Measurements from ENCODE around the gene SLC6A16. TPM values are rescaled to one million over a fixed set of nuclear protein-coding genes. Genes with fewer than 3 reads are reported as not detected.

The SLC6A16 gene
- total and polyA plus RNA-seq, 2 of the 8 experiments (the other 6 are each of a cell fraction or from before 2014, with no cell fraction given): 1.1 to 1.5 TPM

- Histone ChIP-seq H2AK5ac (ENCODE audit: low read depth, low read length) (no peak overlapping the region), H3K4me3 (ENCODE audit: extremely low read depth in 1 of 4, insufficient read depth in 2 of 4, low read depth in 3 of 4, low read length in 4 of 4) (no peak overlapping the region), H2BK12ac (ENCODE audit: low read depth, low read length) (peak overlapping the region; percentile 82; the same call in 1 of the 2 replicates), H4K8ac (ENCODE audit: extremely low read depth, insufficient read depth, low read length) (peak overlapping the region; percentile 53; the same call in 1 of the 2 replicates), H3K4me1 (replicated peaks in 1 of 4; ENCODE audit: control insufficient read depth in 3 of 4, insufficient read depth in 4 of 4, low read length in 3 of 4) (no peaks in the 10 kb centered on the region; a peak in 2 of 7 replicates), H3K9me3 (ENCODE audit: insufficient read depth in 2 of 2, low read depth in 1 of 2, low read length in 1 of 2) (no peaks in the 10 kb centered on the region), H3K79me2 (ENCODE audit: control insufficient read depth in 1 of 2, insufficient read depth in 2 of 2, low read length in 2 of 2) (no peaks in the 10 kb centered on the region), H4K5ac (ENCODE audit: insufficient read length, low read depth, low read length) (no peak overlapping the region), H3K4me2 (ENCODE audit: insufficient read depth in 1 of 2, low read depth in 2 of 2, low read length in 2 of 2) (no peak overlapping the region), H3K4ac (replicated peaks; ENCODE audit: insufficient read length, low read depth, low read length) (no peak overlapping the region), H3K9ac (replicated peaks in 1 of 4; ENCODE audit: extremely low read depth in 1 of 4, low read depth in 3 of 4, low read length in 3 of 4) (no peak overlapping the region), H3K27ac (ENCODE audit: low read depth, low read length) (no peak overlapping the region), H3K27me3 (replicated peaks in 1 of 4; ENCODE audit: control insufficient read depth in 3 of 4, extremely low read depth in 1 of 4, insufficient read depth in 3 of 4, low read length in 3 of 4) (no peaks in the 10 kb centered on the region), H2BK15ac (ENCODE audit: low read length) (no peak overlapping the region; the same call in 1 of the 2 replicates), H3K23ac (ENCODE audit: insufficient read length) (no peak overlapping the region), H4K91ac (replicated peaks; ENCODE audit: insufficient read length, low read length) (no peak overlapping the region), H2BK5ac (ENCODE audit: low read depth, low read length) (no peak overlapping the region), H3K36me3 (ENCODE audit: control insufficient read depth in 2 of 4, insufficient read depth in 4 of 4, low read length in 3 of 4) (no peaks in the 10 kb centered on the region), H2AFZ (ENCODE audit: low read length) (no peak overlapping the region), H4K20me1 (replicated peaks in 1 of 2; ENCODE audit: control insufficient read depth in 1 of 2, insufficient read depth in 2 of 2, low read length in 2 of 2) (no peaks in the 10 kb centered on the region), H3K14ac (ENCODE audit: insufficient read length) (no peak overlapping the region), H2BK120ac (replicated peaks; ENCODE audit: low read depth, low read length) (no peak overlapping the region), H2BK20ac (ENCODE audit: low read length) (no peak overlapping the region), H3K79me1 (ENCODE audit: low read depth, low read length) (no peaks in the 10 kb centered on the region), H3K18ac (ENCODE audit: extremely low read depth, low read length) (no peak overlapping the region), H3K56ac (replicated peaks; ENCODE audit: insufficient read length, low read depth, low read length) (no peak overlapping the region), H3K23me2 (ENCODE audit: low read depth, low read length) (no peaks in the 10 kb centered on the region)
- POLR2A ChIA-PET (ENCODE audit: partially characterized antibody): interaction anchor here (0.6 to 1.7 kb wide), 4 partner anchors 12 to 36 kb away, joined by 3 to 7 read pairs (median 4); no protein-coding TSS in a partner anchor
- no peak for FAIRE-seq
- 85% methylated on average over 5 of the region's 5 CpGs; no CpG with 5 or more reads in 1 of the 2 experiments for WGBS, 2 experiments (ENCODE audit: extremely low coverage in 1 of 2, insufficient coverage in 1 of 2, insufficient read length in 1 of 2, insufficient replicate concordance in 2 of 2, low coverage in 1 of 2, low lambda C conversion rate in 2 of 2, missing lambda C conversion rate in 1 of 2)
- CTCF ChIA-PET (ENCODE audit: partially characterized antibody): interaction anchor here (0.7 to 3.3 kb wide), 47 partner anchors 8 to 322 kb away, joined by 3 to 29 read pairs (median 5); partner anchors contain the start of gene CD37
- DNase-seq (ENCODE audit: low read depth in 1 of 2, low spot score in 2 of 2): peak in 1 of 2 experiments; percentile 38
- TF ChIP-seq RNF2 (IDR thresholded peaks at IDR 0.05; ENCODE audit: borderline replicate concordance, low read depth, low read length, missing control alignments, poor library complexity, severe bottlenecking) (no peak), SP4 (IDR thresholded peaks at IDR 0.05; ENCODE audit: low read length) (no peak), USF2 (IDR thresholded peaks at IDR 0.05; ENCODE audit: low read length) (no peak), JUN (IDR thresholded peaks at IDR 0.05; ENCODE audit: low read depth, low read length) (no peak), SAP30 (IDR thresholded peaks at IDR 0.05; ENCODE audit: insufficient read depth, insufficient replicate concordance, low read length) (no peak), CTCF (IDR thresholded peaks at IDR 0.05; ENCODE audit: control extremely low read depth in 1 of 3, insufficient read depth in 1 of 3, low read depth in 1 of 3, low read length in 3 of 3) (no peak), CBX8 (IDR thresholded peaks at IDR 0.05; ENCODE audit: borderline replicate concordance, low read depth, low read length) (no peak), KDM1A (IDR thresholded peaks at IDR 0.05; ENCODE audit: borderline replicate concordance, low read length) (no peak), SIRT6 (IDR thresholded peaks at IDR 0.05; ENCODE audit: low read length) (no peak)
Observed at GRCh38 chr19:49301866-49302252, 23.1 kb downstream of the SLC6A16 start.

All from H1 (cell line).